Measurements from ENCODE around the gene NANOS3.
A peak's percentile ranks its signal among the peaks of the same experiment; 100 is the strongest.

The NANOS3 gene

GRCh38 chr19:13876834-13877233 lies at the start of gene NANOS3:
Gene NANOS3, plus strand, starts transcription at chr19:13877134. Its CDS starts 115 bp downstream, at chr19:13877249.
- H3K9me3 ChIP-seq (ENCODE audit: insufficient read depth, low read depth, low read length), result no peaks in the 10 kb centered on the region
- peaks cover 18% of the 10 kb centered on the region for H3K4me1 ChIP-seq (ENCODE audit: insufficient read depth, low read length)
- H3K36me3 ChIP-seq (ENCODE audit: insufficient read depth, low read depth, low read length), result no peaks in the 10 kb centered on the region
- H3K4me3 ChIP-seq (ENCODE audit: low read length), result no peak within 1 kb of the TSS
- H3K27me3 ChIP-seq (ENCODE audit: insufficient read depth, low read length), result peaks cover 64% of the 10 kb centered on the region
- H3K27ac ChIP-seq (ENCODE audit: low read length), result no peak within 1 kb of the TSS
- H3K9ac ChIP-seq (ENCODE audit: low read depth, low read length), result no peak within 1 kb of the TSS

- Histone ChIP-seq H3K9me3 (ENCODE audit: insufficient read depth, low read depth, low read length) (no peaks in the 10 kb centered on the region), H3K36me3 (ENCODE audit: insufficient read depth, low read depth, low read length) (peaks cover 50% of the 10 kb centered on the region), H3K4me3 (ENCODE audit: low read length) (no peak overlapping the region), H3K9ac (ENCODE audit: low read depth, low read length) (no peak overlapping the region), H3K27me3 (ENCODE audit: insufficient read depth, low read length) (no peaks in the 10 kb centered on the region), H3K4me1 (ENCODE audit: insufficient read depth, low read length) (no peaks in the 10 kb centered on the region), H3K27ac (ENCODE audit: low read length) (no peak overlapping the region)
Observed at GRCh38 chr19:13827656-13828055, 49.3 kb upstream of the NANOS3 start.

GRCh38 chr19:13830114-13830740 lies 46.7 kb upstream of the NANOS3 start:
- Histone ChIP-seq H3K27me3 (ENCODE audit: insufficient read depth, low read length) (no peaks in the 10 kb centered on the region), H3K9ac (ENCODE audit: low read depth, low read length) (no peak overlapping the region), H3K36me3 (ENCODE audit: insufficient read depth, low read depth, low read length) (peaks cover 34% of the 10 kb centered on the region)

GRCh38 chr19:13830741-13831536 lies 46.0 kb upstream of the NANOS3 start:
- Histone ChIP-seq H3K27ac (ENCODE audit: low read length) (no peak overlapping the region), H3K9ac (ENCODE audit: low read depth, low read length) (no peak overlapping the region), H3K36me3 (ENCODE audit: insufficient read depth, low read depth, low read length) (peaks cover 36% of the 10 kb centered on the region), H3K27me3 (ENCODE audit: insufficient read depth, low read length) (no peaks in the 10 kb centered on the region), H3K4me3 (ENCODE audit: low read length) (no peak overlapping the region), H3K9me3 (ENCODE audit: insufficient read depth, low read depth, low read length) (no peaks in the 10 kb centered on the region), H3K4me1 (ENCODE audit: insufficient read depth, low read length) (peaks cover 3% of the 10 kb centered on the region; the same call in 1 of the 2 replicates)

More at GRCh38 chr19:13830114-13830740, 46.7 kb upstream of the NANOS3 start:
- Histone ChIP-seq H3K27ac (ENCODE audit: low read length) (no peak overlapping the region), H3K9me3 (ENCODE audit: insufficient read depth, low read depth, low read length) (no peaks in the 10 kb centered on the region), H3K4me3 (ENCODE audit: low read length) (no peak overlapping the region), H3K4me1 (ENCODE audit: insufficient read depth, low read length) (peaks cover 3% of the 10 kb centered on the region; the same call in 1 of the 2 replicates)

GRCh38 chr19:13831537-13832467 lies 45.1 kb upstream of the NANOS3 start:
- Histone ChIP-seq H3K36me3 (ENCODE audit: insufficient read depth, low read depth, low read length) (peaks cover 40% of the 10 kb centered on the region), H3K9ac (ENCODE audit: low read depth, low read length) (no peak overlapping the region), H3K4me3 (ENCODE audit: low read length) (no peak overlapping the region), H3K9me3 (ENCODE audit: insufficient read depth, low read depth, low read length) (no peaks in the 10 kb centered on the region), H3K4me1 (ENCODE audit: insufficient read depth, low read length) (peaks cover 3% of the 10 kb centered on the region; the same call in 1 of the 2 replicates), H3K27ac (ENCODE audit: low read length) (no peak overlapping the region), H3K27me3 (ENCODE audit: insufficient read depth, low read length) (no peaks in the 10 kb centered on the region)

- Histone ChIP-seq H3K36me3 (ENCODE audit: insufficient read depth, low read depth, low read length) (peaks cover 24% of the 10 kb centered on the region), H3K9me3 (ENCODE audit: insufficient read depth, low read depth, low read length) (no peaks in the 10 kb centered on the region), H3K4me1 (ENCODE audit: insufficient read depth, low read length) (peaks cover 3% of the 10 kb centered on the region; the same call in 1 of the 2 replicates), H3K4me3 (ENCODE audit: low read length) (peak overlapping the region; percentile 82), H3K27me3 (ENCODE audit: insufficient read depth, low read length) (no peaks in the 10 kb centered on the region), H3K27ac (ENCODE audit: low read length) (peak overlapping the region; percentile 84), H3K9ac (ENCODE audit: low read depth, low read length) (peak overlapping the region; percentile 77)
Observed at GRCh38 chr19:13833330-13834243, 43.3 kb upstream of the NANOS3 start.

- H3K4me1 ChIP-seq (ENCODE audit: insufficient read depth, low read length), result peaks cover 7% of the 10 kb centered on the region; the same call in 1 of the 2 replicates
- H3K9ac ChIP-seq (ENCODE audit: low read depth, low read length), result peak overlapping the region; percentile 22; the same call in 1 of the 2 replicates
- H3K4me3 ChIP-seq (ENCODE audit: low read length), result peak overlapping the region; percentile 46; the same call in 1 of the 2 replicates
- no peak overlapping the region for H3K27ac ChIP-seq (ENCODE audit: low read length)
- H3K27me3 ChIP-seq (ENCODE audit: insufficient read depth, low read length), result no peaks in the 10 kb centered on the region
- H3K9me3 ChIP-seq (ENCODE audit: insufficient read depth, low read depth, low read length), result no peaks in the 10 kb centered on the region
- peaks cover 19% of the 10 kb centered on the region; the same call in 1 of the 2 replicates for H3K36me3 ChIP-seq (ENCODE audit: insufficient read depth, low read depth, low read length)
Observed at GRCh38 chr19:13834244-13835069, 42.5 kb upstream of the NANOS3 start.

GRCh38 chr19:13835791-13836723 lies 40.9 kb upstream of the NANOS3 start:
- no peak overlapping the region for H3K9ac ChIP-seq (ENCODE audit: low read depth, low read length)
- no peaks in the 10 kb centered on the region for H3K27me3 ChIP-seq (ENCODE audit: insufficient read depth, low read length)
- H3K4me1 ChIP-seq (ENCODE audit: insufficient read depth, low read length), result peaks cover 7% of the 10 kb centered on the region; the same call in 1 of the 2 replicates
- H3K4me3 ChIP-seq (ENCODE audit: low read length), result no peak overlapping the region
- no peak overlapping the region for H3K27ac ChIP-seq (ENCODE audit: low read length)
- H3K36me3 ChIP-seq (ENCODE audit: insufficient read depth, low read depth, low read length), result peaks cover 7% of the 10 kb centered on the region; the same call in 1 of the 2 replicates
- no peaks in the 10 kb centered on the region for H3K9me3 ChIP-seq (ENCODE audit: insufficient read depth, low read depth, low read length)

GRCh38 chr19:13838435-13839129 lies 38.4 kb upstream of the NANOS3 start:
- Histone ChIP-seq H3K36me3 (ENCODE audit: insufficient read depth, low read depth, low read length) (peaks cover 6% of the 10 kb centered on the region; the same call in 1 of the 2 replicates), H3K4me3 (ENCODE audit: low read length) (no peak overlapping the region), H3K9ac (ENCODE audit: low read depth, low read length) (no peak overlapping the region), H3K27me3 (ENCODE audit: insufficient read depth, low read length) (no peaks in the 10 kb centered on the region; the same call in 1 of the 2 replicates), H3K9me3 (ENCODE audit: insufficient read depth, low read depth, low read length) (no peaks in the 10 kb centered on the region), H3K4me1 (ENCODE audit: insufficient read depth, low read length) (peaks cover 11% of the 10 kb centered on the region), H3K27ac (ENCODE audit: low read length) (no peak overlapping the region)
